Measurements from ENCODE around the gene GTF2IRD1.
"Not testable (repeated sequence)": the region's sequence is repeated elsewhere in the genome, so short reads cannot be mapped to it uniquely, and the experiment has no call there.

Gene GTF2IRD1

GRCh38 chr7:74493295-74493694 lies 39.6 kb downstream of the GTF2IRD1 start:
- DNase-seq (ENCODE audit: low read depth in 2 of 2) = no peak

- no peak for DNase-seq (ENCODE audit: low read depth in 2 of 2)
Measured at GRCh38 chr7:74494076-74494548, 40.4 kb downstream of the GTF2IRD1 start.

DNA sequence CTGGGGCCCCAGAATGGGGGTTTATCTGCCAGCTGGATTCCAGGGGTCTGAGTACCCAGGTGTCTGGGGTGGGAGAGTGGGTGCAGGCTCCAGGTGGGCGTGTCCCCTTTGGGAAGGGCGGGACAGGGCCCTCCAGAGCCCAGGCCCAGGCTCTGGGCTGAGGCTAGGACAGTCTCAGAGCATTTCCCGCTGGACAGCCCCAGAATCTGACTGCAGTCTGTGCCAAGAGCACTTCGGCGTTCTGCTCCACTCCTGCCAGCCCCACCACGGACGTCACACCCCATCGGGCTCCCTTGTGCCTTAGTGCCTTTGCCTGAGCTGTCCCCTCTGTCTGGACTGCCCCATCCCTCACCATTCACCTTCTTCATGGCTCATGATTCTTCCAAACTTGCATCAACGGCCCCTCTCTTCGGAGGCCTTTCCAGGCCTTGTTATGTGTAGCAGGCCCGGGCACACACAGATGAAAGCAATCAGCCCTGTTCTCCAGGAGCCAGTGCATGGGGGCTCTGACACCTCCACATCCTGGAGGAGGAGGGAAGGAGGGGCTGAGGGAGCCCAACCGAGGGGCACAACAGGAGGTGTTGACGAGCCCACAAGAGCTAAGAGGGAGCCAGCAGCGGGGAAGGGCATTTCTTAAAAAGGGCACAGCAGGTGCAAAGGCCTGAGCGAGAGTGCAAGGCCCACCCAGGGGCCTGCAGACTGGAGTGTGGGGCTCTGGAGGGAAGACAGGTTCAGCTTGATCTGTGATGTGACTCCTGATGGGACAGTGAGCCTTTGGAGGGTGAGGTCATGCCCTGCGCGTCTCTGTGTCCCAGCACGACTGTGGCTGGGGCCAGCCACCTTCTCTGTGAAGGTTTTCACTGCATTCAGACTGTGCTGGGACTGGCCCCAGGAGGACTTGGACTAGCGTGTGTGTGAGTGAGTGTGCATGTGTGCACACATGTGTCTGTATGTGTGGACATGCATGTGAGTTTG lies 41.7 kb downstream of the GTF2IRD1 start:
- DNase-seq (ENCODE audit: low read depth in 2 of 2) = no peak

DNA sequence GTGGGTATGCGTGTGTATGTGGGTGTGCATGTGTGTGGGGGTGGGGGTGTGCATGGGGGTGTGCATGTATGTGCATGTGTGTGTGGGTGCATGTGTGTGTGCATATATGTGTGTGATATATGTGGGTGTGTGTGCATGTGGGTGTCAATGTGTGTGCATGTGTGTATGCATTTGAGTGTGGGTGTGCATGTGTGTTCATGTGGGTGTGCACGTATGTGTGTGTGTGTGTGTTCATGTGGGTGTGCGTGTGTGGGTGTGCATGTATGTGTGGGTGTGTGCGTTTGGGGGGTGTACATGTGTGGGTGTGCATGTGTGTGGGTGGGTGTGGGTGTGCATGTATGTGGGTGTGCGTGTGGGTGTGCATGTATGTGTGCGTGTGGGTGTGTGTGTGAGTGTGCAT lies 42.6 kb downstream of the GTF2IRD1 start:
- DNase-seq (ENCODE audit: low read depth in 2 of 2) = no peak

GRCh38 chr7:74496773-74497172 lies 43.1 kb downstream of the GTF2IRD1 start:
- not testable (repeated sequence) for DNase-seq (ENCODE audit: low read depth in 2 of 2)

GRCh38 chr7:74498354-74498753 lies 44.6 kb downstream of the GTF2IRD1 start:
- DNase-seq (ENCODE audit: low read depth in 2 of 2) = no peak

- DNase-seq (ENCODE audit: low read depth in 2 of 2) = no peak
Measured at GRCh38 chr7:74498996-74499834, 45.5 kb downstream of the GTF2IRD1 start.

DNA sequence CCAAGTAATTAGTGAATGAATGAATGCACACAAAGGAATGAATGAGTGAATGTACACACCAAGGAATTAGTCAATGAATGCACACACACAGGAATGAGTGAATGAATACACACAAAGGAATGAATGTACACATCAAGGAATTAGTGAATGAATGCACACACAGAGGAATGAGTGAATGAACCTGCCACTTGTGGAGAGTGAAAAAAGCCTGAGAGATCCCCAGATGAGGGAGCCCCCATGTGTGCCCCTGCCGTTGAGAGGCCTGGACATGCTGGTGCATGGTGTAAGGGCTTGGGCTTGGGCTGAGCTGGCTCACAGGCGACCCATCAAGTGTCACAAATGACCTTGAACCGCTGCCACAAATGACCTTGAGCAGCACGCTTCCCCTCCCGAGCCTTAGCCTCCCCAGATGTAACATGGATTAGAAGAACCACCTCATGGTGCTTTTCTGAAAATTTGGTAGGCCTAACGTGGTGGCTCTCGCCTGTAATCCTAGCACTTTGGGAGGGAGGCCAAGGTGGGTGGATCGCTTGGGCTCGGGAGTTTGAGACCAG lies 46.2 kb downstream of the GTF2IRD1 start:
- DNase-seq (ENCODE audit: low read depth in 2 of 2) = no peak

GRCh38 chr7:74501298-74501697 lies 47.6 kb downstream of the GTF2IRD1 start:
- no peak for DNase-seq (ENCODE audit: low read depth in 2 of 2)

- DNase-seq (ENCODE audit: low read depth in 2 of 2) = no peak
Measured at GRCh38 chr7:74502216-74502891, 48.6 kb downstream of the GTF2IRD1 start.

DNA sequence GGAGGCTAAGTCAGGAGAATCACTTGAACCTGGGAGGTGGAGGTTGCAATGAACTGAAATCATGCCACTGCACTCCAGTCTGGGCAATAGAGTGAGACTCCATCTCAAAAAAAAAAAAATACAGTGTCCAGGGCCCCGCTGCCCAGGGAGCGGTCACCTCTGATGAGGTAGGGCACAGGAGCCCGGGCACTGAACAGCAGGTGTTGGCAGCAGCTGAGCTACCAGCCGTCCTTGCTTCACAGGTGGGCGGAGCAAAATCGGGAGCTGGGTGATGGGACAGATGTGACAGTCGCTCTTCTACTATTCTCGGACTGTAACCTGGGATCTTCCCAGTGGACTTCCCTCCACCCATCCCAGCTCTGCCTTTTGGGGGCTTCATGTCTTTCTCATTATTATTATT lies 49.4 kb downstream of the GTF2IRD1 start:
- DNase-seq (ENCODE audit: low read depth in 2 of 2) = no peak

DNA sequence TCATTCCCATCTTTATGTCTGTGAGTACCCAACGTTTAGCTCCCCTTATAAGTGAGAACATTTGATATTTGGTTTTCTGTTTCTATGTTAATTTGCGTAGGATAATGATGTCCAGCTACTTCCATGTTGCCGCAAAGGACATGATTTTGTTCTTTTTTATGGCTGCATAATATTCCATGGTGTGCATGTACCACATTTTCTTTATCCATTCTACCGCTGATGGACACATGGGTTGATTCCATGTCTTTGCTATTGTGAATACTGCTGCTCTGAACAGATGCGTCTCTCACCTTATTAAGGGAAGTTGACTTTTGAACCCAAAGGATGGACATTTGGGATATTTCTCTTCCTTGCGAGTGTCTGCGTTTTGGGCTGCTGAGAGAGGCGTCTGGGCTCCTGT lies 50.2 kb downstream of the GTF2IRD1 start:
- DNase-seq (ENCODE audit: low read depth in 2 of 2) = no peak

GRCh38 chr7:74505471-74506324 lies 52.0 kb downstream of the GTF2IRD1 start:
- DNase-seq (ENCODE audit: low read depth in 2 of 2) = no peak

DNA sequence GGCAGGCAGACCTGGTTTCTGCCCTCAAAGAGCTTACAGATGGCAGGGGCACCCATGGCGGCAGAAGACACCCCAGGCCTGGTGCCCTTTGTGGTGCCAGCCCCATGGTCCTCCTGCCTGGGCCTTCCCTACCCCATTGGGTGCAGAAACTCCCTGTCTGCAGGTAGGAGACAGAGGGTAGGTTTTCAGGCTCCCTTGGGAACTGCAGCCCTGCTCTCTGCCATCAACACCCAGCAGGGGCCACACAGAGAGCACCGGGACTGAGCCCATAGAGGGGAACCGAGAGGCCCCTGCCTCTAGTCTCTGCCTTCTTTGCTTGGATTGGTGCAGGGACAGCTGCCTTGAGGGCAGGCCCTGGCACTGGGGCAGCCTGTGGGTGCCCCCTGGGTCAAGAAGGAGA lies 52.6 kb downstream of the GTF2IRD1 start:
- DNase-seq (ENCODE audit: low read depth in 2 of 2) = no peak

- DNase-seq (ENCODE audit: low read depth in 2 of 2) = no peak
Measured at GRCh38 chr7:74507538-74508319, 54.0 kb downstream of the GTF2IRD1 start.

DNA sequence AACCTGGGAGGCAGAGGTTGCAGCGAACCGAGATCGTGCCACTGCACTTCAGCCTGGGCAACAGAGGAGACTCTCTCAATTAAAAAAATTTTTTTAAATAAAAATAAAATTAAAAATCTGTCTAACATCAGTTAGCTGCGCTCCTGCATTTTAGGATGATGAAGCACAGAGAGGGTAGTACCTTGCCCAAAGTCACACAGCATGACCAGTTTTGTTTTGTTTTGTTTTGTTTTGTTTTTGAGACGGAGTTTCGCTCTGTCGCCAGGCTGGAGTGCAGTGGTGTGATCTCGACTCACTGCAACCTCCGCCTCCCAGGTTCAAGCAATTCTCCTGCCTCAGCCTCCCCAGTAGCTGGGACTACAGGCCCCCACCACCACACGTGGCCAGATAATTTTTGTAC lies 55.7 kb downstream of the GTF2IRD1 start:
- DNase-seq (ENCODE audit: low read depth in 2 of 2) = not testable (repeated sequence)

GRCh38 chr7:74511345-74511744 lies 57.6 kb downstream of the GTF2IRD1 start:
- DNase-seq (ENCODE audit: low read depth in 2 of 2) = no peak

GRCh38 chr7:74512762-74513161 lies 59.1 kb downstream of the GTF2IRD1 start:
- no peak for DNase-seq (ENCODE audit: low read depth in 2 of 2)

- no peak for DNase-seq (ENCODE audit: low read depth in 2 of 2)
Measured at GRCh38 chr7:74514131-74514591, 60.5 kb downstream of the GTF2IRD1 start.

DNA sequence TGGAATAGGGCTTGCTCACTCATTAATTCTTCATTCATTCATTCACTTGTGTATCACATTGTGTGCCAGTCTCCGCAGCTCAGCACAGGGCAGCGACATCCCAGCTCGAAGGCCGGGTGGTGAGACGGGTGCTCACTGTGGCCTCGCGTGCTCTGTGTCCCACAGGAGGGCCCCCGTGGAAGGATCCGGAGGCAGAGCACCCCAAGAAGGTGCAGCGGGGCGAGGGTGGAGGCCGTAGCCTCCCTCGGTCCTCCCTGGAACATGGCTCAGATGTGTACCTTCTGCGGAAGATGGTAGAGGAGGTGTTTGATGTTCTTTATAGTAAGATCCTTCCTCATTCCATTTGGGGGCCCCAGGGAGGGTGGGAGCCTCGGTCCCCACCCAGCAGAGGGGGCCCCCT lies 61.6 kb downstream of the GTF2IRD1 start:
- DNase-seq (ENCODE audit: low read depth in 2 of 2) = no peak
